T1000 (cell line): ENCODE data around the gene TCTA.
"Not testable (repeated sequence)": the region's sequence is repeated elsewhere in the genome, so short reads cannot be mapped to it uniquely, and the experiment has no call there.

Source experiments
- DNase-seq: peaks from one replicate; lab custom pipeline; 2025; ENCODE audit warnings: mixed read lengths; lab: John Stamatoyannopoulos, UW

TCTA gene, protein sequence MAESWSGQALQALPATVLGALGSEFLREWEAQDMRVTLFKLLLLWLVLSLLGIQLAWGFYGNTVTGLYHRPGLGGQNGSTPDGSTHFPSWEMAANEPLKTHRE

DNA sequence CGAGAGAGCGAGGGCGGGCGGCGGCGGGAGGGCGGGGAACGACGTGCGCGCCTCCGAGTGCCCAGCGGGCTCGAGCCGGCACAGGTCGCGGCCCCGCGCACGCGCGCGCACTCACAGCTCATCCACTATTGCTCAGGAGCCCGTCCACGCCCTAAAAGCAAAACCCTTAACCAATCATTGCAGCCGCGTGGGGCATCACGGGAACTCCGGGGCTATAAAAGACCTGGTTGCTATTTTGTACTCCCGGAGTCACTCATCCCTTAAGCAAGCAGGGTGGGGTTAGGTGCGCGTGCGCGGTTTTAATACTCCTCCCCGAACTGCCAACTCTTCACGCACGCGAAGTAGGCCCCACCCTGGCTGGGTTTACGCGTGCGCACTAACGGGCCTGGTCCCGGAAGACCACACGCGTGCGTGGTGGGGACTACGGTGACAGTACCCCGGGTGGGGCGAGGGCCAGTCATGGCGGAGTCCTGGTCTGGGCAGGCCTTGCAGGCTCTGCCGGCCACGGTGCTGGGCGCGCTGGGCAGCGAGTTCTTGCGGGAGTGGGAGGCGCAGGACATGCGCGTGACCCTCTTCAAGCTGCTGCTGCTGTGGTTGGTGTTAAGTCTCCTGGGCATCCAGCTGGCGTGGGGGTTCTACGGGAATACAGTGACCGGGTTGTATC, at the start of gene TCTA, which contains the start of gene RHOA:
TCTA (plus strand) TSS at position 456 of the 664 bp plus-strand sequence; CDS start at position 460, 4 bp downstream.
RHOA (minus strand) TSS at position 9 of the 664 bp plus-strand sequence. CDS start 36,387 bp downstream, outside the sequence.
- DNase-seq: peak; percentile 99

DNA sequence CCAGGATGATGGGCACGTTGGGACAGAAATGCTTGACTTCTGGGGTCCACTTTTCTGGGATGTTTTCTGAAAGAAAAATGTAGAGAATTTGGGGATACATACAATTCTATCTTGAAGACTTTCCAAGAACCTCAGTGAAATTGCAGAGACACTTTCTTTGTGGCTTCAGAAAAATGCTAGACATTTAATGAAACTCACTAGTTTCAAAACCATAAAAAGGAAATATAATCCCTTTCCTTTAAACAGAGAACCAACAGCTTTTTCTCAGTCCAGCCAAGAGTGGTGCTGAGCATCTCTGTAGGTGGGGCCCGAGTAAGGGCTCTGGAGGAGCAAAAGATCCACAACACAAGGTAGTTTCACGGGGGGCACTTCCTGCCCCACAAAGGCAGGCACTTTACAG, 49.7 kb upstream of the TCTA start:
- no peak for DNase-seq

DNA sequence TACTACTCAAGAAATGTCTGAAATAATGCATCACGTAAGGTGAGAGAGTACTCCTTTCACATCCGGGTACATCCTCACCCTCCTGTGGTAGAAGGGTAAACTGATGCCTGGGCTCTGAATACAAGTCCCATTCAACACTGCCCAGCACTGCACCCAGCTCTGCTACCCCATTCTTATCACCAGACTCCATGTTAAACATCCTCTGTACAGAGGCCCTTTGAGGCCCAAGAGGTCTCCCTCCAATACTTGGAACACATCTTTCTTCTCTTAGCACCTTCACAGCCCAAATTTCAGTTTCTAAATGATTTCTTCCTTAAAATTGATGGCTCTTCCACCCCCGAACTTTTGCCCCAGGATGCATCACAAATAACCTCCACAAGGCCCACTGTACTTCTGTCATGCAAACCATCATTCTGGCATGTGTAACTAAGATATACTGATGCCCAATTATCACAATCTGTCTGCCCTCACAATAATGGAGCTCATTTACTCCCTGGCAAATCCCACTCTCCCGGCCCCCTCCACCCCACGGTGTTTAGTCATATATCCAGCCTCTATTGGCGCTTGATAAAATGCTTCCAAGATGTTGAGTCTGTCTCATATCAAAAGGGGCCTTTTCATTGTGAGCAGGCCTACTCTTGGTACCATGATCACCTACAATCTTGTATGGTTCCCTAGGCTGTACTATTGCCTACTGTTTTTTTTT, 41.5 kb upstream of the TCTA start:
- DNase-seq: no peak

DNA sequence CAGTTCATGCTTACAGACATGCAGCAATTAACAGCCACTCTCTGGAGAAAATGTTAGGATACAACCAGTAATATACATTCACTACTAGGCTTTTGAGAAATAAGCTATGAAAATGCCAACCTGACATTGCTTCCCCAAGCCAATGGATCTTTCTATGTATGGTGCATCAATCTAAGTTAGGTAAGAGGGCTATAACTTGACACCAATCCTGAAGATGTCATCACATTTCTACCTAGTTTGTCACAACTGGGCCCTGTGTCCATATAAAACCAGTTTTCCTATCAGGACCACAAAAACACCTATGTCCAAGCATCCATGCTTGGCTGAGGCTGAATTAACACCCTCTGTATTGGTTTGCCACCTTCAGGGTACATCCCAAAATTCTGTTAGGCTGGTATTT, 40.3 kb upstream of the TCTA start:
- no peak for DNase-seq

DNA sequence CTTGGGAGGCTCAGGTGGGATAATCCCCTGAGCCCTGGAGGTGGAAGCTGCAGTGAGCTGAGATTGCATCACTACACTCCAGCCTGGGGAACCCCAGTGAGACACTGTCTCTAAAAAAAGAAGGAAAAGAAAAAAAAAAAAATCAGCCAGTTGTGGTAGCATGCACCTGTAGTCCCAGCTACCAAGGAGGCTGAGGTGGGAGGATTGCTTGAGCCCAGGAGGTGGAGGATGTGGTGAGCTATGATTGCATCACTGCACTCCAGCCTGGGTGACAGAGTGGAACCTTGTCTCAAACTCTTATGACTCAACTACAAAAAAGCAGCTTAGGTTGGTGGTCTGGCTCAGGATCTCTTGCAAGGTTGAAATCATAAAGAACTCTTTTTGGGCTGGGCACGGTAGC, 34.7 kb upstream of the TCTA start:
- no peak for DNase-seq

DNA sequence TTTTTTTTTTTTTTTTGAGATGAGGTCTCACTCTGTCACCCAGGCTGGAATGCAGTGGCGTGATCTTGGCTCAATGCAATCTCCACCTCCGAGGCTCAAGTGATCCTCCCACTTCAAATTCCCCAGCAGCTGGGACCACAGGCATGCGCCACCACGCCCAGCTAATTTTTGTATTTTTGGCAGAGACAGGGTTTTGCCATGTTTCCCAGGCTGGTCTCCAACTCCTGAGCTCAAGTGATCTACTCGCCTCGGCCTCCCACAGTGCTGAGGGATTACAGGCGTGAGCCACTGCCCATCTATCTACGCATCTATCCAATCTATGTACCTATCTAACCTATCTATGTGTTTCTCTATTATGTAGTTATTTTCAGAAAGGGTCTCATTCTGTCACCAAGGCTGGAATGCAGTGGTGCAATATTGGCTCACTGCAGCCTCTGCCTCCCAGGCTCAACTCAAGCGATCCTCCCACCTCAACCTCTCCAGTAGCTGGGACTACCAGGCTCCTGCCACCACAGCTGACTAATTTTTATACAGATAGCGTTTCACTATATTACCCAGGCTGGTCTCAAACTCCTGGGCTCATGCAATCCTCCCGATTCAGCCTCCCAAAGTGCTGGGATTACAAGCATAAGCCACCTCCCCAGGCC, 33.9 kb upstream of the TCTA start:
- DNase-seq: no peak

DNA sequence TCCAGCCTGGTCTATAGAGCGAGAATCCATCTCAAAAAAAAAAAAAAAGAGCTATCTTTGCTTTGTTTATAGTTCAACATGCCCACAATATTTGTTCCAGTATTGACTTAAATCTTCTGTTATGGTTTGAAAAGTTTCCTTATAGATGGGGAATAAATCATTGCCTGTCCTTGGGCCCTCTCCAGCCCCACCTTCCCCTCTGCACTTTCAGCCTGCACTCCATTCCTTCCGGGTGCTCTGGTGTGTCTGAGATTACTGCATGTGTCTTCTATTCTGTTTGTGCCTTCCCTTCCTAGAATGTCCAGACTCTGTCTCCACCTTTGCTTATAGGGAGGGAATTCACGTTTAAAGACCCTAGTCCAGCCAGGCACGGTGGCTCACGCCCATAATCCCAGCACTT, 28.8 kb upstream of the TCTA start:
- no peak for DNase-seq

DNA sequence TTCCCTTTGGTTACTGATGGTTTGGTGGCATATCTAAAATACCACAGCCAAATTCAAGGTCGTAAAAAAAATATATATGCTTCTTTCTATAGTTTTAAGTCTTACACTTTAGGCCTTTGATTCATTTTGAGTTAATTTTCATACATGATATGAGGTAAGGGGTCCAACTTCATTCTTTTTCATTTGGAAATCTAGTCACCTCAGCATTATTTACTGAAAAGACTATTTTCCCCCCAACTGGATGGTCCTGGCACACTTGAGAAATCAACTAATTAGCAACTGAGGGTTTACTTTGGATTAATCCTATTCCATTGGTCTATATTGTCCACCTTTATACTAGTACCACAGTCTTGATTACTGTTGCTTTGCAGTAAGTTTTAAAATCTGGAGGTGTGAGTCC, 26.6 kb upstream of the TCTA start:
- no peak for DNase-seq

DNA sequence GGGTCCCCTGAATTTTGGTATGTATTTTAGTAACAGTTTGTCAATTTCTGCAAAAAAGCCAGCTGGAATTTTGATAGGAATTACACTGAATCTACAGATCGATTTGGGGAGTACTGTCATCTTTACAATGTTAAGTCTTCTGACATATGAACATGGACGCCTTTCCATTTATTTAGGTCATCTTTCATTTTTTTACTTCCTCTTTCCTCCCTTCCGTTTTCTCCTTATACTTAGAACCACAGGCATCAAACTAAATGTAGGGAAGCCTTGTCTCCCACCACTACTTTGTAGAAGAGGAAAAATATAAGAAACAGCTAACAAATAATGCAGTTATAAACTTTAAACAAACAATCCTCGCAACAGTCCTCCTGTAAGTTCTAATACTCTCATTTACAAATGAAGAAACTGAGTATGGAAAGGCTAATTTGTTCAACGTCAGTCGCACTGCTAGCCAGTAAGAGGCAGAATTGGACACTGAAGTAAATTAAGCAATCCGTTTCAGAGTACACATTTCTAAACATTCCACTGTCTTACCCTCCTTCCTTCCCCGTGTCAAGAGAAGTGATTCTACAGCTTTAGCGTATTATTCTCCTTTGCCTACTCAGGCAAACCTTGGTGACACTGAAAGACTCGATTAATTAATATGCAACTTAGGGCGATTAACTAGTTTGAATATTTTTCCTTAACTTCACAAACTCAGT, 26.0 kb upstream of the TCTA start:
- no peak for DNase-seq

DNA sequence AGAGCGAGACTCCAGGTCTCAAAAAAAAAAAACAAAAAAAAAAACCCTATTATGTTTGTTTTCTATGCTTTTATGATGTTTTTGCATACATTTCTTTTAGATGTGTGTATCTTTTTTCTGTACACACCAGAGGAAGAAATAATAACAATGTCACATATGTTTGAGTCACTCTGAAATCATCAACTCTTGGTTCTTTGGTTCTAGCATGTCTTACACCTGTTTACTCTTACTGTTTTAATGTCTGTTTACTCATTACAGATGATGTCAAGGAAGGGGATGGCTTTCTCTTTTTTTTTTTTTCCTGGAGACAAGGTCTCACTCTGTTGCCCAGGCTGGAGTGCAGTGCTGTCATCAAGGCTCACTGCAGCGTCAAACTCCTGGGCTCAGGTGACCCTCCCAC, 24.5 kb upstream of the TCTA start:
- no peak for DNase-seq

DNA sequence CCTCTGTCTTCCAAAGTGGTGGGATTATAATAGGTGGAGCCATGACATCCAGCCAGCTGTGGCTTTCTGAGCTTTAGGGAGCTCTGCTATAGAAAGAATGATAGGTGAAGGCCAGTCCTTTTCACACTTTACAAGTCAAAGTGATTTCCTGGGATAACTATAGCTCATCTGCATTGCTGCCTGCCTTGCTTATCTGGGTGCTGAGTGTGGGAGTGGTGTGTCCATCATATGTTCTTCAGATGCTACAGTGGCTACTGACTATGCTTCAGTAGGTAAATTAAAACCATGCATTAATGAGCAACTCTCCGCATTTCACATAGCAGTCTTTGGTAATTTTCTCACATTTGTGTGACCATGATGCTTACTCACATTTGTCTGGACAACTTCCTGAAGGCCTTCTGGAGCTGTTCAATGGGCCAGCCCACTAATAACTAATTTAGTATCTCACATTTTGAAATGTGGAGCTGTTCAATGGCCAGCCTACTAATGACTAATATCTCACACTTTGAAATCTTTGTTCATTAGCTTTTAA, 23.9 kb upstream of the TCTA start:
- DNase-seq: no peak

DNA sequence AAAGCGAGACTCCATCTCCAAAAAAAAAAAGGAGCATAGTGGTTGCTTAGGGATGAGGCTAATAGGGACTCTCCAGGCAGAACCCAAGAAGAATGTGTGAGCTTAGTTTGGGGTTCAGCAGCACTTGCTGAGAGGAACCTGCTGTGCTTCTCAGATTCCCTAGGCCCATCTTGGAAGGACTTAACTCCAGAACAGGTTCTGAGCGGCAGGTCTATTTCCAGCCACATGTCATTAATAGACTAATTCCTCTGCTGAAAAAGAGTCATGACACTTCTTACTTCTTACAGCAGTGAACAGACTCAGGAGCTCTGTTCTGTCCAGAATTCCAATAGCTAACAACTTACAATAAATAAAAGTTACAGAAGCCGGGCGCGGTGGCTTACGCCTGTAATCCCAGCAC, 22.9 kb upstream of the TCTA start:
- DNase-seq: no peak

DNA sequence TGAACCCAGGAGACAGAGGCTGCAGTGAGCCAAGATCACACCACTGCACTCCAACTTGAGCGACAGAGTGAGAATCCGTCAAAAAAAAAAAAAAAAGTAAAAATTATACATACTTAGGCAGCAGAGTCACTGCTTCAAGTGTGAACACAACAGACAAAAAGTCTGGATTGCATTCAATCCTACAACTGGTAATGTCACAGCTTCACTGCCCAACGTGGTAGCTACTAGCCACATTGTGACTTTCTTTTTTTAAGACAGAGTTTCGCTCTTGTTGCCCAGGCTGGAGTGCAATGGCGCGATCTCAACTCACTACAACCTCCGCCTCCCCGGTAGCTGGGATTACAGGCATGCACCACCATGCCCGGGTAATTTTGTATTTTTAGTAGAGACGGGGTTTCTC, 20.9 kb upstream of the TCTA start:
- DNase-seq: not testable (repeated sequence)

DNA sequence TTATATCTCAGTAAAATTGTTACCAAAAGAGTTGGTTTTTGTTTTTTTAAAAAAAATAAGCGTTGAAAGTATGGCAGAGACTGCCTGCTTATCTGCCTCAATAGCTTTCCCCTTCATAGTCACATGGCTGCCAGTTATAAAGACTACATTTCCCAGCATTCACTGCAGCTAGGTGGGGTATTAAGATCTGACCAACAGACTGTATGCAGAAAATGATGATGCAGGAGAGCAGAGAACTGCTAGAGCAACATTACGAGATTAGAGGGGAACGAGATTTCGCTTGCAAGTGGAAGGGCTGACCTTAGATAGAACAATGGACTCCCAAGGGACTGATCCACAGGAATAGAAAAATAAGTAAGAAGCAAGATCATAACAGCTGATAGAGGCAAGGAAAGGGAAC, 14.8 kb upstream of the TCTA start:
- DNase-seq: no peak

DNA sequence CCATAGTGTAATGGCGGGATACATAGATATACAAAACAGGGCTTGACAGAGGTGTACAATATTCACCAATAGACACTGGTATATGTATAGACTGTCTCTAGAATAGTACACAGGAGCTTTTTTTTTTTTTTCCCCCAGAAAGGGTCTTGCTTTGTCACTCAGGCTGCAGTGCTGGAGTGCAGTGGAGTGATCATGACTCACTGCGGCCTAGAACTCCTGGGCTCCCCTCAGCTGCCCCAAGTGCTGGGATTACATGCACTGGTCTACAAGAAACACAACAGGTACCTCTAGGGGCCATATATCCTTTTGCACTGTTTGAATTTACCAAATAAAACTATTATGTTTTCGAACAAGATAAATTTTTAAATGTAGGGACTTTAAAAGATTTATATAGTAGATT, 12.8 kb upstream of the TCTA start:
- no peak for DNase-seq

DNA sequence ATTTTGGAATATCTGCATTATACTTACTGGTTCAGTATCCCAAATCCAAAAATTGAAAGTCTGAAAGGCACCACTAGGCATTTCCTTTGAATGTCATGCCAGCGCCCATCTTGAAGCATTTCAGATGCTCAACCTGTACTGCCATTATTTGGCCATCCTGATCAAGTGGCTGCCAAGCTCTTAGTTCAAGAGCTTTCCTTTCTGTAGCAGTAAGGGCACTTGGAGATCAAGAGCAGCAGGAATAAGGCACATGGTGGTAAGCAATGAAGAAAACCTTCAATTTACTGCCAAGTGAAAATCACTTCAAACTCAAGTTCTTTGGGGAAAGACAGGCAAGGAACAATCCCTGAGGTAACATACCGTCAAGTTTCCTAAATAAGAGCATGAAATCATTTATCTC, 10.5 kb upstream of the TCTA start:
- no peak for DNase-seq

DNA sequence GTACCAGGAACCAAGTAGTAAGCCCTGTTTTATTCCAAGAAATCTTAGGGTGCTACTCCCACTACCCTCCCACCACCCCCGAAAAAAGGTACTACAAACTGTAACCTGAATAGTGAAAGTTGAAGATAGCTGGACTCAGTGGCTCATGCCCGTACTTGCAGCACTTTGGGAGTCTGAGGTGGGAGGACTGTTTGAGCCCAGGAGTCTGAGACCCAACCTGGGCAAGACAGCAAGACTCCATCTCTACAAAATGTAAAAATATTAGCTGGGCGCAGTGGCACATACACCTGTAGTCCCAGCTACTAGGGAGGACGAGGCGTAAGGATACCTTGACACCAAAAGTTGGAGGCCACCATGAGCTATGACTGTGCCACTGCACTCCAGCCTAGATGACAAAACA, 8.3 kb upstream of the TCTA start:
- no peak for DNase-seq

DNA sequence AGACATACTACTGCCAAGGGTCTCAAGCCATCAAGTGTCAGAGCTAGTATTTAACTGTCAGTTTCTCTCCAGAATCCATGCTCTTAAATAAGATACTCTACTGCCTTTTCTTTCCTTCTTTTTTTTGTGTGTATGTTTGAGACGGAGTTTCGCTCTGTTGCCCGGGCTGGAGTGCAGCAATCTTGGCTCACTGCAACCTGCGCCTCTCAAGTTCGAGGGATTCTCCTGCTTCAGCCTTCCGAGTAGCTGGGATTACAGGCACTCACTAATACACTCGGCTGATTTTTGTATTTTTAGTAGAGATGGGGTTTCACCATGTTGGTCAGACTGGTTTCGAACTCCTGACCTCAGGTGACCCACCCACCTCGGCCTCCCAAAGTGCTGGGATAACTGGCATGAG, 6.7 kb upstream of the TCTA start:
- not testable (repeated sequence) for DNase-seq

DNA sequence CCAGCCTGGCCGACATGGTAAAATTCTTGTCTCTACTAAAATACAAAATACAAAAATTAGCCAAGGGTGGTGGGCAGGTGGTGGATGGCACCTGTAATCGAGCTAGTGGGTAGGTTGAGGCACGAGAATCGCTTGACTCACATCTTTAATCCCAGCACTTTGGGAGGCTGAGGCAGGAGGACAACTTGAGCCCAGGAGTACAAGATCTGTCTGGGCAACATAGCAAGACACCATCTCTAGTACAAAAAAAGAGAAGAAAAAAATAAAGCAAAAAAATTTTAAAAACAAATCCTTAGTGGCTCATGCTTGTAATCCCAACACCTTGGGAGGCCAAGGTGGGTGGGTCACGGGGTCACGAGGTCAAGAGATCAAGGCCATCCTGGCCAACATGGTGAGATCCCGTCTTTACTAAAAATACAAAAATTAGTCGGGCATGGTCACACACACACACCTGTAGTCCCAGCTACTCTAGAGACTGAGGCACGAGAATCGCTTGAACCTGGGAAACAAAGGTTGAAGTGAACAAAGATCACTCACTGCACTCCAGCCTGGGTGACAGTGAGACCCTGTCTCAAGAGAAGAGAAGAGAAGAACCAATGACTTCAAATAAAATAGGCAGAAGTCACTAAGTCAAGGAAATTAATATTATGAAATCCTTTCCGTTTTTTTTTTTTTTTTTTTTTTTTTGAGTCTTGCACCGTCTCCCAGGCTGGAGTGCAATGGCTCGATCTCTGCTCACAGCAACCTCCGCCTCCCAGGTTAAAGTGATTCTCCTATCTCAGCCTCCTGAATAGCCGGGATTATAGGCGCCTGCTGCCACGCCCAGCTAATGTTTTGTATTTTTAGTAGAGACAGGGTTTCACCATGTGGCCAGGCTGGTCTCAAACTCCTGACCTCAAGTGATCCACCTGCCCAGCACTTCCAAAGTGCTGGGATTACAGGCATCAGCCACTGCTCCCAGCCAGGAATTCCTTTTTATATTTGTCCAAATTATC, 5.4 kb upstream of the TCTA start:
- no peak for DNase-seq

DNA sequence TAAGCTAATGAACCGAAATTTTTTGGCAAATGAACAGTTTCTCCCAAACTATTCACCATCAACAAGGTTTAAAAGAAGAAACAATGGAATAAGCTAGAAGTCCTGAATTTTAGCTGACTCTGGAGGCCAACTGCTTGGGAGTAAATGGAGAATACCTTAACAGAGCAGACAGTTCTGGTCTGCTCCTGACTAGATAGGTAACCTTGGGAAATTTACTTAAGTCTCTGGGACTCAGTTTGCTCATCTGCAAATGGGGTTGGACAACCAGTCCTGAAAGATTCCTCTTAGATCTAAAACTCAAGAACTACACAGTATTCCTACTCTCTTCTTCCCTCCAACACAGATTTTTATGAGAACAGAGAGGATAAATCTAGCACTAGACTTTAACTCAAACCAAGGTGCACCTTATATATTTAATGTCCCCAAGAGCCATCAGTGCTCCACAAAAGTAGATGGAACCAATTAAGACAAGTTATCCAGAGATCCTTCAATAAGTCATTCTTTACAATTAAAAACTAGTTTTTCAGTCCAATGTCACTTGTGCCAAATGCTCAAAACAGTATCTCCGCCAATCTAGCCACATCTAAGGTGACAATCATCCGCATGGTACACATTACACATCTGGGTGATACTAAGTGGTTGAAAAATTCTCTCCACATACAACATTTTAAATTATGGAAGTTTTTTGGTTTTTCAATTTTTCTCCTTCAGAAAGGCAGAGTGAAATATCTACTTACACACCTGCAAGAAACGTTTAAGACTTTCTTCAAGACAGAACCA, 2.0 kb upstream of the TCTA start:
- no peak for DNase-seq
